CD14-positive monocyte (primary cell): ENCODE data around the gene SYNJ2. TPM values are rescaled to one million over a fixed set of nuclear protein-coding genes. Genes with fewer than 3 reads are reported as not detected.

Experiments
- DNase-seq, 3 donors: peaks; one replicate each; pipeline ENCODE4 v3.0.0-alpha.2; 2011 to 2022
- H2AFZ ChIP-seq: 2 replicates; pipeline ENCODE4 v1.6.0; 2012; ENCODE audit warnings: mild to moderate bottlenecking, low read depth, low read length, inconsistent platforms; ENCODE audit not compliant: insufficient read depth, poor library complexity, severe bottlenecking
- H3K27ac ChIP-seq, 2 donors: 1 replicate in 1 of 2; 2 replicates in 1 of 2; pipeline ENCODE4 v1.5.1; 2012 to 2013; ENCODE audit warnings: low read length in 2 of 2, control low read depth in 1 of 2, inconsistent platforms in 1 of 2, low read depth in 1 of 2, mild to moderate bottlenecking in 1 of 2
- H3K27me3 ChIP-seq, 2 donors: one replicate each; pipeline versions ENCODE4 v1.6.0 to v1.6.1; 2011 to 2013; ENCODE audit warnings: low read length in 2 of 2; ENCODE audit not compliant: control insufficient read depth in 2 of 2, insufficient read depth in 2 of 2
- H3K36me3 ChIP-seq, 2 donors: replicated peaks in 1 of 2; 1 replicate in 1 of 2; 2 replicates in 1 of 2; pipeline versions ENCODE4 v1.5.1 to v1.6.1; 2012 to 2013; ENCODE audit warnings: low read length in 2 of 2, control low read depth in 1 of 2, inconsistent platforms in 1 of 2, mild to moderate bottlenecking in 1 of 2; ENCODE audit not compliant: insufficient read depth in 2 of 2, control insufficient read depth in 1 of 2
- H3K4me1 ChIP-seq, 2 donors: 1 replicate in 1 of 2; 2 replicates in 1 of 2; pipeline versions ENCODE4 v1.5.1 to v1.6.1; 2012 to 2013; ENCODE audit warnings: low read length in 2 of 2, control low read depth in 1 of 2, inconsistent platforms in 1 of 2, mild to moderate bottlenecking in 1 of 2, moderate library complexity in 1 of 2; ENCODE audit not compliant: insufficient read depth in 2 of 2, control insufficient read depth in 1 of 2
- H3K4me2 ChIP-seq: replicated peaks from 2 replicates; pipeline ENCODE3; 2012; ENCODE audit warnings: low read length, moderate library complexity, mild to moderate bottlenecking; ENCODE audit not compliant: poor library complexity, severe bottlenecking; ENCODE audit errors: extremely low read depth
- H3K4me3 ChIP-seq, 3 experiments: fragments of 200-600 bp in 1 of 3; sonication (generic) in 1 of 3; replicated peaks in 1 of 3; 1 replicate in 2 of 3; 2 replicates in 1 of 3; pipeline ENCODE4 v1.5.1; 2011 to 2013; ENCODE audit warnings: low read length in 3 of 3, mild to moderate bottlenecking in 3 of 3, control low read depth in 2 of 3, low read depth in 2 of 3, inconsistent platforms in 1 of 3, moderate library complexity in 1 of 3
- H3K79me2 ChIP-seq: 2 replicates; pipeline ENCODE4 v1.6.0; 2012; ENCODE audit warnings: mild to moderate bottlenecking, control low read depth, inconsistent platforms, low read length, moderate library complexity; ENCODE audit not compliant: insufficient read depth
- H3K9ac ChIP-seq: 2 replicates; pipeline ENCODE4 v1.6.0; 2017; ENCODE audit warnings: low read length, mild to moderate bottlenecking; ENCODE audit not compliant: insufficient read depth, poor library complexity, severe bottlenecking
- H3K9me3 ChIP-seq, 2 donors: replicated peaks in 1 of 2; 1 replicate in 1 of 2; 2 replicates in 1 of 2; pipeline versions ENCODE4 v1.5.1 to v1.6.1; 2012 to 2013; ENCODE audit warnings: low read length in 2 of 2, control low read depth in 1 of 2; ENCODE audit not compliant: control insufficient read depth in 1 of 2, insufficient read depth in 1 of 2
- H4K20me1 ChIP-seq: 2 replicates; pipeline ENCODE4 v1.6.0; 2012; ENCODE audit warnings: mild to moderate bottlenecking, low read length, control low read depth, moderate library complexity; ENCODE audit not compliant: insufficient read depth
- H3K27ac Mint-ChIP-seq, 7 donors: one replicate each; pipeline ENCODE4 v1.8.0; 2020; ENCODE audit warnings: mild to moderate bottlenecking in 7 of 7, mixed read lengths in 7 of 7, moderate library complexity in 6 of 7, inconsistent platforms in 2 of 7
- H3K27me3 Mint-ChIP-seq, 3 donors: one replicate each; pipeline ENCODE4 v1.8.0; 2021 to 2022; ENCODE audit warnings: low read depth in 3 of 3, mild to moderate bottlenecking in 3 of 3, mixed read lengths in 3 of 3, moderate library complexity in 3 of 3, inconsistent platforms in 1 of 3
- H3K36me3 Mint-ChIP-seq, 2 donors: one replicate each; pipeline ENCODE4 v1.8.0; 2020; ENCODE audit warnings: mixed read lengths in 2 of 2, inconsistent platforms in 1 of 2, mild to moderate bottlenecking in 1 of 2
- H3K4me1 Mint-ChIP-seq: one replicate; pipeline ENCODE4 v1.8.0; 2020; ENCODE audit warnings: mild to moderate bottlenecking, mixed read lengths
- H3K4me3 Mint-ChIP-seq, 2 donors: one replicate each; pipeline ENCODE4 v1.8.0; 2020; ENCODE audit warnings: mild to moderate bottlenecking in 2 of 2, mixed read lengths in 2 of 2, moderate library complexity in 1 of 2
- H3K9me3 Mint-ChIP-seq, 7 donors: one replicate each; pipeline ENCODE4 v1.8.0; 2020 to 2022; ENCODE audit warnings: mixed read lengths in 7 of 7, mild to moderate bottlenecking in 6 of 7, moderate library complexity in 6 of 7, inconsistent platforms in 2 of 7
- WGBS: methylation state at CpG from one replicate; pipeline ENCODE4 v1.1.5; 2013; ENCODE audit warnings: missing lambda C conversion rate; ENCODE audit not compliant: insufficient coverage; 5-methylcytosine and 5-hydroxymethylcytosine counted together
- intact Hi-C, 2 donors: fragments of 100-400 bp; cut with micrococcal nuclease; formaldehyde crosslinking; loops; one replicate each; pipeline versions ENCODE4 v1.15.0 to v1.15.1; 2023
- polyA plus RNA-seq, 3 donors: library from polyadenylated mRNA; depleted of rRNA in 1 of 3; unstranded in 2 of 3; stranded (reverse) in 1 of 3; fragments of 300-500 nt in 2 of 3; fragments of >200 nt in 1 of 3; fragmentation: Illumina TruSeq in 2 of 3; gene quantifications; 1 replicate in 2 of 3; 2 replicates in 1 of 3; pipeline ENCODE4 v1.2.3, GENCODE V29; 2012 to 2021
- TF ChIP-seq, protein P1 (sequence below): fragments of 200-600 bp; IDR thresholded peaks from one replicate; pipeline ENCODE4 v1.8.0; 2022; ENCODE audit warnings: antibody characterized with exemption, mild to moderate bottlenecking

Gene SYNJ2
- polyA plus RNA-seq, 3 donors = 0.82 to 2.0 (median 1.6) TPM

GRCh38 chr6:158021814-158022748, 40.4 kb downstream of the SYNJ2 start:
- Histone ChIP-seq H3K9me3 (no peaks in the 10 kb centered on the region), H3K4me3 (no peak overlapping the region), H3K4me2 (no peak overlapping the region), H2AFZ (no peak overlapping the region), H3K4me1 (peaks cover 13 to 21% of the 10 kb centered on the region in 2 donors), H3K27ac (no peak overlapping the region), H3K36me3 (no peaks in the 10 kb centered on the region), H4K20me1 (no peaks in the 10 kb centered on the region), H3K9ac (no peak overlapping the region), H3K79me2 (no peaks in the 10 kb centered on the region), H3K27me3 (no peaks in the 10 kb centered on the region)
- intact Hi-C loops = loop anchor here in 1 of 2 donors (5.0 kb wide), 1 partner anchor 35 kb away; no protein-coding TSS in a partner anchor
- peaks cover 4 to 7% of the 10 kb centered on the region in 2 donors for H3K36me3 Mint-ChIP-seq
- peak overlapping the region in 1 of 7 donors; percentile 31 for H3K27ac Mint-ChIP-seq
- DNase-seq = no peak
- WGBS = 92% methylated on average over 10 of the region's 14 CpGs
- H3K4me3 Mint-ChIP-seq = no peak overlapping the region
- TF ChIP-seq, protein P1, sequence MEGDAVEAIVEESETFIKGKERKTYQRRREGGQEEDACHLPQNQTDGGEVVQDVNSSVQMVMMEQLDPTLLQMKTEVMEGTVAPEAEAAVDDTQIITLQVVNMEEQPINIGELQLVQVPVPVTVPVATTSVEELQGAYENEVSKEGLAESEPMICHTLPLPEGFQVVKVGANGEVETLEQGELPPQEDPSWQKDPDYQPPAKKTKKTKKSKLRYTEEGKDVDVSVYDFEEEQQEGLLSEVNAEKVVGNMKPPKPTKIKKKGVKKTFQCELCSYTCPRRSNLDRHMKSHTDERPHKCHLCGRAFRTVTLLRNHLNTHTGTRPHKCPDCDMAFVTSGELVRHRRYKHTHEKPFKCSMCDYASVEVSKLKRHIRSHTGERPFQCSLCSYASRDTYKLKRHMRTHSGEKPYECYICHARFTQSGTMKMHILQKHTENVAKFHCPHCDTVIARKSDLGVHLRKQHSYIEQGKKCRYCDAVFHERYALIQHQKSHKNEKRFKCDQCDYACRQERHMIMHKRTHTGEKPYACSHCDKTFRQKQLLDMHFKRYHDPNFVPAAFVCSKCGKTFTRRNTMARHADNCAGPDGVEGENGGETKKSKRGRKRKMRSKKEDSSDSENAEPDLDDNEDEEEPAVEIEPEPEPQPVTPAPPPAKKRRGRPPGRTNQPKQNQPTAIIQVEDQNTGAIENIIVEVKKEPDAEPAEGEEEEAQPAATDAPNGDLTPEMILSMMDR = no peak
- peaks cover 15% of the 10 kb centered on the region for H3K4me1 Mint-ChIP-seq
- H3K27me3 Mint-ChIP-seq = peaks cover 1 to 2% (median 2%) of the 10 kb centered on the region in 3 donors
- peaks cover 0 to 4% (median 0%) of the 10 kb centered on the region in 7 donors for H3K9me3 Mint-ChIP-seq

GRCh38 chr6:158022749-158023596, 41.3 kb downstream of the SYNJ2 start:
- TF ChIP-seq, protein P1 = no peak
- DNase-seq = peak in 2 of 3 donors; percentile 30 to 50
- Mint-ChIP-seq H3K36me3 (peaks cover 4% of the 10 kb centered on the region in 2 donors), H3K4me1 (peaks cover 23% of the 10 kb centered on the region), H3K27ac (peak overlapping the region in 1 of 7 donors; percentile 45), H3K27me3 (peaks cover 2 to 7% (median 4%) of the 10 kb centered on the region in 3 donors), H3K9me3 (peaks cover 0 to 4% (median 2%) of the 10 kb centered on the region in 7 donors), H3K4me3 (no peak overlapping the region)
- Histone ChIP-seq H3K4me3 (no peak overlapping the region), H3K36me3 (no peaks in the 10 kb centered on the region), H3K4me1 (peaks cover 18 to 30% of the 10 kb centered on the region in 2 donors), H3K9ac (no peak overlapping the region), H3K27me3 (no peaks in the 10 kb centered on the region), H3K27ac (no peak overlapping the region), H3K9me3 (no peaks in the 10 kb centered on the region), H4K20me1 (no peaks in the 10 kb centered on the region), H3K79me2 (no peaks in the 10 kb centered on the region), H3K4me2 (no peak overlapping the region), H2AFZ (no peak overlapping the region)
- 88% methylated on average over 10 of the region's 14 CpGs for WGBS
- intact Hi-C loops = loop anchor here in 1 of 2 donors (5.0 kb wide), 1 partner anchor 34 kb away; no protein-coding TSS in a partner anchor
